GM12892 (cell line): ENCODE measurements around the gene NR2F6. TPM values are rescaled to one million over a fixed set of nuclear protein-coding genes. Genes with fewer than 3 reads are reported as not detected.

Experiments
- DNase-seq: peaks from one replicate; pipeline ENCODE4 v3.0.0; 2011; ENCODE audit not compliant: insufficient read length
- FAIRE-seq: peaks from 2 replicates; lab custom pipeline; 2011; peaks lifted over from hg19 to GRCh38; lab: Jason Lieb, UNC
- POLR2A ChIP-seq: IDR thresholded peaks from 2 replicates; pipeline ENCODE4 v1.6.1; 2011; ENCODE audit warnings: low read depth, low read length, control low read depth
- POLR2AphosphoS5 ChIP-seq: IDR thresholded peaks from 2 replicates; pipeline ENCODE4 v1.6.1; 2011; ENCODE audit warnings: low read depth, low read length, control low read depth
- TAF1 ChIP-seq: IDR thresholded peaks from 2 replicates; pipeline ENCODE4 v1.6.1; 2011; ENCODE audit warnings: low read depth, mild to moderate bottlenecking, control low read depth, low read length, borderline replicate concordance
- polyA plus RNA-seq: library from polyadenylated mRNA; unstranded; fragments of >200 nt; gene quantifications from one replicate; pipeline ENCODE4 v1.2.1, GENCODE V29; 2012; ENCODE audit warnings: missing spikeins, inconsistent platforms; ENCODE audit not compliant: missing spikeins

The NR2F6 gene
- polyA plus RNA-seq, result 2.3 TPM

- DNase-seq, result no peak
- TF ChIP-seq POLR2A, result no peak
- TF ChIP-seq POLR2AphosphoS5, result no peak
- TF ChIP-seq TAF1, result no peak
- FAIRE-seq, result no peak
Measured at GRCh38 chr19:17245535-17245984, at the start of gene NR2F6. Gene NR2F6, minus strand, starts transcription at chr19:17245919. Its CDS starts 699 bp downstream, at chr19:17245220.

GRCh38 chr19:17294051-17294891 lies 48.6 kb upstream of the NR2F6 start:
- FAIRE-seq (peak; percentile 71), DNase-seq (peak; percentile 65)
- TF ChIP-seq POLR2AphosphoS5, result no peak
- no peak for TF ChIP-seq TAF1
- TF ChIP-seq POLR2A, result no peak

- DNase-seq, result no peak
- TF ChIP-seq TAF1 (no peak), POLR2A (no peak), POLR2AphosphoS5 (no peak)
- FAIRE-seq, result no peak
Measured at GRCh38 chr19:17293605-17294004, 47.9 kb upstream of the NR2F6 start.

GRCh38 chr19:17292301-17293074 lies 46.8 kb upstream of the NR2F6 start:
- DNase-seq, result peak; percentile 98
- peak; percentile 97 for FAIRE-seq
- TF ChIP-seq TAF1 (no peak), POLR2AphosphoS5 (0 out of 2 replicates have a peak, but pooled peaks have one; percentile 19), POLR2A (peak; percentile 64; the same call in 1 of the 2 replicates)

- TF ChIP-seq TAF1 (no peak), POLR2A (no peak), POLR2AphosphoS5 (no peak)
- FAIRE-seq (peak; percentile 79), DNase-seq (peak; percentile 88)
Measured at GRCh38 chr19:17289489-17289888, 43.8 kb upstream of the NR2F6 start.

- no peak for DNase-seq
- FAIRE-seq, result no peak
- no peak for TF ChIP-seq TAF1
- no peak for TF ChIP-seq POLR2AphosphoS5
- TF ChIP-seq POLR2A, result no peak
Measured at GRCh38 chr19:17286752-17287151, 41.0 kb upstream of the NR2F6 start.

- FAIRE-seq, result no peak
- TF ChIP-seq POLR2A (no peak), POLR2AphosphoS5 (no peak), TAF1 (no peak)
Measured at GRCh38 chr19:17286263-17286662, 40.5 kb upstream of the NR2F6 start.

GRCh38 chr19:17285415-17286135 lies 39.9 kb upstream of the NR2F6 start:
- TF ChIP-seq TAF1 (no peak), POLR2AphosphoS5 (no peak), POLR2A (no peak)
- no peak for FAIRE-seq

More at GRCh38 chr19:17286263-17286662, 40.5 kb upstream of the NR2F6 start:
- DNase-seq, result no peak

GRCh38 chr19:17283504-17283996 lies 37.8 kb upstream of the NR2F6 start:
- TF ChIP-seq POLR2AphosphoS5 (no peak), POLR2A (no peak), TAF1 (no peak)
- FAIRE-seq, result no peak

More at GRCh38 chr19:17285415-17286135, 39.9 kb upstream of the NR2F6 start:
- no peak for DNase-seq

GRCh38 chr19:17282488-17283125 lies 36.9 kb upstream of the NR2F6 start:
- TF ChIP-seq POLR2AphosphoS5, result no peak
- no peak for TF ChIP-seq TAF1
- TF ChIP-seq POLR2A, result peak; percentile 28; the same call in 1 of the 2 replicates
- FAIRE-seq, result peak; percentile 97
- DNase-seq, result peak; percentile 93

More at GRCh38 chr19:17283504-17283996, 37.8 kb upstream of the NR2F6 start:
- no peak for DNase-seq
